Kidney (tissue), 14 donors: ENCODE results near the gene AQP4. TPM values are rescaled to one million over a fixed set of nuclear protein-coding genes. Genes with fewer than 3 reads are reported as not detected.

Source experiments
- DNase-seq, 5 donors: peaks; one replicate each; pipeline ENCODE4 v3.0.0-alpha.2; 2013 to 2020
- FAIRE-seq: peaks from 2 replicates; lab custom pipeline; 2012; peaks lifted over from hg19 to GRCh38; lab: Jason Lieb, UNC
- H3K27ac ChIP-seq, 2 donors: one replicate each; pipeline ENCODE4 v1.7.0; 2013; ENCODE audit warnings: low read depth in 2 of 2, low read length in 2 of 2, inconsistent platforms in 1 of 2
- H3K27me3 ChIP-seq: one replicate; pipeline ENCODE4 v1.7.1; 2013; ENCODE audit warnings: low read length, inconsistent platforms; ENCODE audit not compliant: control insufficient read depth, insufficient read depth
- H3K36me3 ChIP-seq, 3 donors: one replicate each; pipeline versions ENCODE4 v1.7.0 to v1.7.1; 2013; ENCODE audit warnings: low read length in 3 of 3, control low read depth in 1 of 3, inconsistent platforms in 1 of 3; ENCODE audit not compliant: insufficient read depth in 3 of 3, control insufficient read depth in 2 of 3
- H3K4me1 ChIP-seq, 3 donors: one replicate each; pipeline versions ENCODE4 v1.7.0 to v1.7.1; 2013; ENCODE audit warnings: low read length in 3 of 3, inconsistent platforms in 1 of 3, low read depth in 1 of 3; ENCODE audit not compliant: control insufficient read depth in 2 of 3, insufficient read depth in 2 of 3
- H3K4me3 ChIP-seq, 3 donors: one replicate each; pipeline versions ENCODE4 v1.7.0 to v1.8.1; 2013; ENCODE audit warnings: low read length in 3 of 3, control low read depth in 1 of 3, inconsistent platforms in 1 of 3
- H3K9ac ChIP-seq, 3 donors: one replicate each; pipeline versions ENCODE4 v1.7.0 to v1.7.1; 2013; ENCODE audit warnings: low read length in 3 of 3, control low read depth in 1 of 3, inconsistent platforms in 1 of 3
- H3K9me3 ChIP-seq, 3 donors: one replicate each; pipeline versions ENCODE4 v1.7.0 to v1.7.1; 2013; ENCODE audit warnings: low read length in 3 of 3, control low read depth in 1 of 3, inconsistent platforms in 1 of 3; ENCODE audit not compliant: control insufficient read depth in 2 of 3, insufficient read depth in 1 of 3
- CTCF ChIP-seq: IDR thresholded peaks from 3 replicates; pipeline ENCODE4 v1.5.1; 2012; ENCODE audit warnings: mild to moderate bottlenecking, moderate library complexity, borderline replicate concordance; ENCODE audit not compliant: insufficient read depth; ENCODE audit errors: extremely low read depth
- intact Hi-C: fragments of 100-400 bp; cut with DNase I; formaldehyde crosslinking; loops from one replicate; pipeline ENCODE4 v1.11.1; 2022
- polyA plus RNA-seq: library from polyadenylated mRNA; stranded (reverse); fragments of 350-450 nt; fragmentation: Illumina TruSeq; extraction: RNeasy Lipid Tissue Mini Kit (QIAGEN cat#74804); gene quantifications from one replicate; pipeline ENCODE4 v1.2.3, GENCODE V29; 2014; ENCODE audit warnings: low read depth, low replicate concordance; ENCODE audit not compliant: insufficient read depth
- total RNA-seq: library from RNA; stranded (reverse); fragmentation: NEBNext Ultra II Directional; extraction: Animal tissue kit (Norgen Biotek cat#: 25700); gene quantifications from one replicate; pipeline ENCODE4 v1.2.1, GENCODE V29; 2021
- donor health status: control.
- donor health status: control.
- donor health status: control.
- donor health status: control.
- donor health status: control.
- donor health status: DM: yes; HTN: yes; CAD: no.
- donor health status: Normal renal cell carcinoma (clear cell type).

AQP4 gene
- total and polyA plus RNA-seq, 2 donors from 2014 or later, result 1.1 to 11.6 TPM

- Histone ChIP-seq H3K27ac (no peak overlapping the region), H3K4me3 (peak overlapping the region in 1 of 3 donors; percentile 55), H3K27me3 (no peaks in the 10 kb centered on the region), H3K9me3 (no peaks in the 10 kb centered on the region), H3K36me3 (no peaks in the 10 kb centered on the region), H3K4me1 (no peaks in the 10 kb centered on the region), H3K9ac (peak overlapping the region in 1 of 3 donors; percentile 38)
- DNase-seq (peak in 1 of 5 donors; percentile 14), FAIRE-seq (no peak)
- no peak for TF ChIP-seq CTCF
- intact Hi-C loops, result no loop called here
Measured at GRCh38 chr18:26863921-26864497, 1.5 kb downstream of the AQP4 start.

GRCh38 chr18:26863122-26863879 lies 2.2 kb downstream of the AQP4 start:
- intact Hi-C loops, result no loop called here
- DNase-seq (peak; percentile 66 to 91 (median 76)), FAIRE-seq (no peak)
- Histone ChIP-seq H3K4me1 (no peaks in the 10 kb centered on the region), H3K9ac (peak overlapping the region in 2 of 3 donors; percentile 22 to 38), H3K9me3 (no peaks in the 10 kb centered on the region), H3K27me3 (no peaks in the 10 kb centered on the region), H3K36me3 (no peaks in the 10 kb centered on the region), H3K27ac (no peak overlapping the region), H3K4me3 (peak overlapping the region; percentile 26 to 55 (median 34))
- TF ChIP-seq CTCF, result no peak

- no peak for FAIRE-seq
Measured at GRCh38 chr18:26862084-26862483, 3.4 kb downstream of the AQP4 start.

More at GRCh38 chr18:26862084-26862483, 3.4 kb downstream of the AQP4 start:
- no peaks in the 10 kb centered on the region for H3K9me3 ChIP-seq
- no peak overlapping the region for H3K4me3 ChIP-seq
- H3K4me1 ChIP-seq, result no peaks in the 10 kb centered on the region
- TF ChIP-seq CTCF, result no peak
- H3K36me3 ChIP-seq, result no peaks in the 10 kb centered on the region
- H3K27ac ChIP-seq, result no peak overlapping the region
- intact Hi-C loops, result no loop called here
- H3K9ac ChIP-seq, result no peak overlapping the region
- DNase-seq, result no peak
- H3K27me3 ChIP-seq, result no peaks in the 10 kb centered on the region
